Peyer's patch (tissue), 4 donors: ENCODE measurements around the gene BHLHA9.

Source experiments
- CTCF ChIP-seq, 6 experiments: fragments of 450-650 bp in 4 of 6; fragments of 200-600 bp in 2 of 6; sonication (generic) in 1 of 6; IDR thresholded peaks; one replicate each; pipeline ENCODE4 v1.5.1; 2017 to 2019; ENCODE audit warnings: antibody characterized with exemption in 6 of 6, mild to moderate bottlenecking in 3 of 6, moderate library complexity in 1 of 6
- POLR2A ChIP-seq, 2 donors: fragments of 450-650 bp; IDR thresholded peaks; one replicate each; pipeline ENCODE4 v1.5.1; 2017; ENCODE audit warnings: antibody characterized with exemption in 2 of 2, mild to moderate bottlenecking in 2 of 2, moderate library complexity in 2 of 2

- TF ChIP-seq POLR2A (IDR thresholded peaks at IDR 0.05): no peak
- TF ChIP-seq CTCF (IDR thresholded peaks at IDR 0.05): peak; percentile 48 to 83 (median 65)
Measured at GRCh38 chr17:1275962-1276736, 5.9 kb downstream of the BHLHA9 start.
